GM12878 (cell line): Measurements from ENCODE around the gene BIRC3. TPM values are rescaled to one million over a fixed set of nuclear protein-coding genes. Genes with fewer than 3 reads are reported as not detected.

Source experiments
- ATAC-seq: fragments of 200-7000 bp; cut with Tn5 transposase; 3 replicates; pipeline ENCODE4 v1.9.1; 2020; ENCODE audit warnings: mild to moderate bottlenecking, moderate library complexity
- BruUV-seq: library from RNA; stranded (reverse); fragments of 400-500 nt; replicated peaks from 2 replicates; lab custom pipeline; 2021; lab: Mats Ljungman, UMichigan
- CTCF ChIA-PET: fragments of 300-600 bp; sonication (Branson Sonifier 250); formaldehyde crosslinking; extraction: SDS; loops from one replicate; lab custom pipeline; 2021; ENCODE audit warnings: inconsistent platforms; lab: Yijun Ruan, JAX
- POLR2A ChIA-PET: fragments of 350-600 bp; formaldehyde crosslinking; extraction: SDS; loops from one replicate; lab custom pipeline; 2021; ENCODE audit warnings: inconsistent platforms; lab: Charles Lee
- RAD21 ChIA-PET: fragments of 300-600 bp; sonication (Branson Sonifier 250); formaldehyde crosslinking; loops from one replicate; lab custom pipeline; 2023; ENCODE audit warnings: antibody characterized with exemption; ENCODE audit not compliant: unreplicated experiment; lab: Charles Lee
- SMC1A ChIA-PET: fragments of 300-600 bp; sonication (Branson Sonifier 250); formaldehyde crosslinking; loops from one replicate; lab custom pipeline; 2023; ENCODE audit not compliant: unreplicated experiment, uncharacterized antibody; lab: Charles Lee
- DNase-seq: peaks from one replicate; pipeline ENCODE4 v3.0.0-alpha.2; 2011; ENCODE audit warnings: low read depth, low spot score
- FAIRE-seq: peaks from 3 replicates; lab custom pipeline; 2011; peaks lifted over from hg19 to GRCh38; lab: Jason Lieb, UNC
- H2AFZ ChIP-seq: 2 replicates; pipeline ENCODE4 v1.6.0; 2011; ENCODE audit warnings: low read depth, low read length, control low read depth; ENCODE audit not compliant: control insufficient read depth
- H3K27ac ChIP-seq: 2 replicates; pipeline ENCODE4 v1.5.1; 2011; ENCODE audit warnings: control low read depth; ENCODE audit not compliant: control insufficient read depth, insufficient read depth
- H3K27me3 ChIP-seq, 2 experiments: replicated peaks in 1 of 2; 2 replicates each; pipeline versions ENCODE4 v1.6.0 to v1.6.1; 2011; ENCODE audit warnings: low read length in 1 of 2; ENCODE audit not compliant: control insufficient read depth in 2 of 2, insufficient read depth in 2 of 2
- H3K36me3 ChIP-seq, 2 experiments: 2 replicates each; pipeline ENCODE4 v1.5.1; 2011; ENCODE audit warnings: low read length in 1 of 2; ENCODE audit not compliant: control insufficient read depth in 2 of 2, insufficient read depth in 2 of 2
- H3K4me1 ChIP-seq: 2 replicates; pipeline ENCODE4 v1.6.1; 2011; ENCODE audit warnings: mild to moderate bottlenecking, low read length, moderate library complexity, mixed read lengths; ENCODE audit not compliant: control insufficient read depth, insufficient read depth
- H3K4me2 ChIP-seq: 2 replicates; pipeline ENCODE4 v1.6.0; 2011; ENCODE audit warnings: control low read depth; ENCODE audit not compliant: control insufficient read depth, insufficient read depth
- H3K4me3 ChIP-seq: fragments of 200-600 bp; sonication (generic); 2 replicates; pipeline ENCODE4 v1.5.1; 2016
- H3K79me2 ChIP-seq: 2 replicates; pipeline ENCODE4 v1.6.0; 2011; ENCODE audit warnings: low read length; ENCODE audit not compliant: control insufficient read depth, insufficient read depth
- H3K9ac ChIP-seq: 2 replicates; pipeline ENCODE4 v1.8.0; 2011; ENCODE audit warnings: low read length, control low read depth, mixed read lengths; ENCODE audit not compliant: control insufficient read depth, insufficient read depth
- H3K9me3 ChIP-seq: replicated peaks from 3 replicates; pipeline ENCODE4 v1.5.1; 2011; ENCODE audit warnings: mild to moderate bottlenecking, low read length; ENCODE audit not compliant: control insufficient read depth, insufficient read depth
- H4K20me1 ChIP-seq: 2 replicates; pipeline ENCODE4 v1.6.0; 2011; ENCODE audit not compliant: control insufficient read depth, insufficient read depth
- CREM ChIP-seq: IDR thresholded peaks from 2 replicates; pipeline ENCODE4 v1.6.1; 2014; ENCODE audit warnings: antibody characterized with exemption, low read depth
- RCOR1 ChIP-seq: conservative IDR thresholded peaks from 2 replicates; pipeline ENCODE4 v1.6.1; 2012; ENCODE audit warnings: low read depth, low read length, improper control_type of control experiment
- RUNX3 ChIP-seq: IDR thresholded peaks from 2 replicates; pipeline ENCODE4 v1.6.1; 2012; ENCODE audit warnings: low read length, inconsistent platforms
- SMARCA5 ChIP-seq: fragments of 450-650 bp; IDR thresholded peaks from 2 replicates; pipeline ENCODE4 v1.6.1; 2017; ENCODE audit warnings: mild to moderate bottlenecking
- in situ Hi-C: fragments of 300-500 bp; cut with MboI; formaldehyde crosslinking; loops from 9 replicates; pipeline ENCODE4 v1.14.3; 2018; ENCODE audit warnings: mixed read lengths
- intact Hi-C: fragments of 100-400 bp; cut with micrococcal nuclease; formaldehyde crosslinking; loops from one replicate; pipeline ENCODE4 v1.14.2; 2022; ENCODE audit not compliant: unreplicated experiment
- polyA plus RNA-seq, 11 experiments: library from polyadenylated mRNA; depleted of rRNA in 4 of 11; unstranded in 6 of 11; stranded (reverse) in 5 of 11; fragments of >200 nt; fragmentation: Nextera tagmentation in 4 of 11; fragmentation: Illumina TruSeq in 1 of 11; extraction: Ambion mirVana in 4 of 11; extraction: Trizol in 1 of 11; gene quantifications; 1 replicate in 1 of 11; 2 replicates in 10 of 11; pipeline versions ENCODE4 v1.2.1 to v1.2.3, GENCODE V29; 2011 to 2016; ENCODE audit warnings: inconsistent platforms in 2 of 11, missing spikeins in 2 of 11, low read depth in 1 of 11
- total RNA-seq, 4 experiments: library from RNA; depleted of rRNA in 3 of 4; stranded (reverse); fragments of >200 nt in 3 of 4; fragmentation: Illumina TruSeq in 1 of 4; extraction: Trizol in 1 of 4; gene quantifications; 2 replicates each; pipeline versions ENCODE4 v1.2.1 to v1.2.3, GENCODE V29; 2013 to 2021
- TF ChIP-seq, protein P1 (sequence below): fragments of 150-350 bp; IDR thresholded peaks from 2 replicates; pipeline ENCODE4 v1.6.1; 2016; ENCODE audit warnings: low read depth, low read length
- TF ChIP-seq, protein P2 (sequence below): fragments of 450-650 bp; IDR thresholded peaks from 2 replicates; pipeline ENCODE4 v1.6.1; 2017; ENCODE audit warnings: antibody characterized with exemption, mild to moderate bottlenecking, moderate library complexity

The BIRC3 gene
- total and polyA plus RNA-seq, 10 of the 15 experiments (the other 5 are each of a cell fraction or from before 2014, with no cell fraction given) = 42.1 to 351 (median 83.7) TPM

GRCh38 chr11:102378818-102379217, 61.5 kb downstream of the BIRC3 start:
- FAIRE-seq = no peak
- no peaks in the 10 kb centered on the region for H3K79me2 ChIP-seq
- TF ChIP-seq, protein P1, sequence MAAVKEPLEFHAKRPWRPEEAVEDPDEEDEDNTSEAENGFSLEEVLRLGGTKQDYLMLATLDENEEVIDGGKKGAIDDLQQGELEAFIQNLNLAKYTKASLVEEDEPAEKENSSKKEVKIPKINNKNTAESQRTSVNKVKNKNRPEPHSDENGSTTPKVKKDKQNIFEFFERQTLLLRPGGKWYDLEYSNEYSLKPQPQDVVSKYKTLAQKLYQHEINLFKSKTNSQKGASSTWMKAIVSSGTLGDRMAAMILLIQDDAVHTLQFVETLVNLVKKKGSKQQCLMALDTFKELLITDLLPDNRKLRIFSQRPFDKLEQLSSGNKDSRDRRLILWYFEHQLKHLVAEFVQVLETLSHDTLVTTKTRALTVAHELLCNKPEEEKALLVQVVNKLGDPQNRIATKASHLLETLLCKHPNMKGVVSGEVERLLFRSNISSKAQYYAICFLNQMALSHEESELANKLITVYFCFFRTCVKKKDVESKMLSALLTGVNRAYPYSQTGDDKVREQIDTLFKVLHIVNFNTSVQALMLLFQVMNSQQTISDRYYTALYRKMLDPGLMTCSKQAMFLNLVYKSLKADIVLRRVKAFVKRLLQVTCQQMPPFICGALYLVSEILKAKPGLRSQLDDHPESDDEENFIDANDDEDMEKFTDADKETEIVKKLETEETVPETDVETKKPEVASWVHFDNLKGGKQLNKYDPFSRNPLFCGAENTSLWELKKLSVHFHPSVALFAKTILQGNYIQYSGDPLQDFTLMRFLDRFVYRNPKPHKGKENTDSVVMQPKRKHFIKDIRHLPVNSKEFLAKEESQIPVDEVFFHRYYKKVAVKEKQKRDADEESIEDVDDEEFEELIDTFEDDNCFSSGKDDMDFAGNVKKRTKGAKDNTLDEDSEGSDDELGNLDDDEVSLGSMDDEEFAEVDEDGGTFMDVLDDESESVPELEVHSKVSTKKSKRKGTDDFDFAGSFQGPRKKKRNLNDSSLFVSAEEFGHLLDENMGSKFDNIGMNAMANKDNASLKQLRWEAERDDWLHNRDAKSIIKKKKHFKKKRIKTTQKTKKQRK = no peak
- TF ChIP-seq SMARCA5 (no peak), RCOR1 (no peak), RUNX3 (no peak), CREM (no peak)
- TF ChIP-seq, protein P2, sequence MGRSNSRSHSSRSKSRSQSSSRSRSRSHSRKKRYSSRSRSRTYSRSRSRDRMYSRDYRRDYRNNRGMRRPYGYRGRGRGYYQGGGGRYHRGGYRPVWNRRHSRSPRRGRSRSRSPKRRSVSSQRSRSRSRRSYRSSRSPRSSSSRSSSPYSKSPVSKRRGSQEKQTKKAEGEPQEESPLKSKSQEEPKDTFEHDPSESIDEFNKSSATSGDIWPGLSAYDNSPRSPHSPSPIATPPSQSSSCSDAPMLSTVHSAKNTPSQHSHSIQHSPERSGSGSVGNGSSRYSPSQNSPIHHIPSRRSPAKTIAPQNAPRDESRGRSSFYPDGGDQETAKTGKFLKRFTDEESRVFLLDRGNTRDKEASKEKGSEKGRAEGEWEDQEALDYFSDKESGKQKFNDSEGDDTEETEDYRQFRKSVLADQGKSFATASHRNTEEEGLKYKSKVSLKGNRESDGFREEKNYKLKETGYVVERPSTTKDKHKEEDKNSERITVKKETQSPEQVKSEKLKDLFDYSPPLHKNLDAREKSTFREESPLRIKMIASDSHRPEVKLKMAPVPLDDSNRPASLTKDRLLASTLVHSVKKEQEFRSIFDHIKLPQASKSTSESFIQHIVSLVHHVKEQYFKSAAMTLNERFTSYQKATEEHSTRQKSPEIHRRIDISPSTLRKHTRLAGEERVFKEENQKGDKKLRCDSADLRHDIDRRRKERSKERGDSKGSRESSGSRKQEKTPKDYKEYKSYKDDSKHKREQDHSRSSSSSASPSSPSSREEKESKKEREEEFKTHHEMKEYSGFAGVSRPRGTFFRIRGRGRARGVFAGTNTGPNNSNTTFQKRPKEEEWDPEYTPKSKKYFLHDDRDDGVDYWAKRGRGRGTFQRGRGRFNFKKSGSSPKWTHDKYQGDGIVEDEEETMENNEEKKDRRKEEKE = no peak
- TF ChIP-seq, all 136 proteins: peak for 0
- Histone ChIP-seq H3K4me2 (no peak overlapping the region), H2AFZ (no peak overlapping the region), H4K20me1 (no peaks in the 10 kb centered on the region), H3K4me1 (no peaks in the 10 kb centered on the region), H3K27me3 (no peaks in the 10 kb centered on the region), H3K9me3 (no peaks in the 10 kb centered on the region), H3K9ac (no peak overlapping the region), H3K36me3 (peaks cover 0 to 13% of the 10 kb centered on the region in 2 experiments; a peak in 3 of 4 replicates), H3K27ac (no peak overlapping the region), H3K4me3 (no peak overlapping the region)
- RAD21 ChIA-PET = interaction anchor here (1.3 kb wide), 1 partner anchor 12 kb away, joined by 4 read pairs; no protein-coding TSS in a partner anchor
- SMC1A ChIA-PET = interaction anchor here (2.3 kb wide), 1 partner anchor 37 kb away, joined by 7 read pairs; no protein-coding TSS in a partner anchor
- intact Hi-C loops (no loop called here), in situ Hi-C loops (loop anchor here (25.0 kb wide), 1 partner anchor 108 kb away; no protein-coding TSS in a partner anchor)
- CTCF ChIA-PET = interaction anchor here (1.2 to 3.3 kb wide), 3 partner anchors 11 to 117 kb away, joined by 3 to 22 read pairs (median 8); no protein-coding TSS in a partner anchor
- DNase-seq = no peak
- no TSS peak for BruUV-seq
- no peak for ATAC-seq
- POLR2A ChIA-PET = no interaction called here
